Middle frontal gyrus (tissue), 1 donor: Measurements from ENCODE around the gene MT1E.
"Not testable (repeated sequence)": the region's sequence is repeated elsewhere in the genome, so short reads cannot be mapped to it uniquely, and the experiment has no call there.

ENCODE experiments used
- DNase-seq: peaks from one replicate; pipeline ENCODE4 v3.0.0-alpha.2; 2015; ENCODE audit warnings: low spot score; ENCODE audit errors: extremely low spot score

MT1E gene

GRCh38 chr16:56643833-56644232 is 18.3 kb downstream of the MT1E start:
- no peak for DNase-seq

- DNase-seq, result no peak
These were observed 19.7 kb downstream of the MT1E start for GRCh38 chr16:56645311-56645710.

- DNase-seq, result no peak
These were observed 20.3 kb downstream of the MT1E start for GRCh38 chr16:56645838-56646237.

- no peak for DNase-seq
These were observed 22.3 kb downstream of the MT1E start for GRCh38 chr16:56647641-56648431.

GRCh38 chr16:56649271-56649670 is 23.7 kb downstream of the MT1E start:
- DNase-seq, result no peak

GRCh38 chr16:56649820-56650219 is 24.2 kb downstream of the MT1E start:
- no peak for DNase-seq

- DNase-seq, result no peak
These were observed 26.0 kb downstream of the MT1E start, which contains the start of gene MT1B for GRCh38 chr16:56651586-56651985. Gene MT1B (plus strand): TSS chr16:56651886. CDS start chr16:56651954, 68 bp downstream.

- no peak for DNase-seq
These were observed 27.0 kb downstream of the MT1E start for GRCh38 chr16:56652600-56652999.

- DNase-seq, result no peak
These were observed 27.6 kb downstream of the MT1E start for GRCh38 chr16:56653218-56653617.

GRCh38 chr16:56657555-56658326 is 32.2 kb downstream of the MT1E start, which contains the start of gene MT1F:
Gene MT1F (plus strand): TSS chr16:56657959. CDS start chr16:56658059, 100 bp downstream.
- no peak for DNase-seq

- no peak for DNase-seq
These were observed 32.8 kb downstream of the MT1E start for GRCh38 chr16:56658327-56658875.

- no peak for DNase-seq
These were observed 37.1 kb downstream of the MT1E start for GRCh38 chr16:56662357-56663354.

- no peak for DNase-seq
These were observed 38.9 kb downstream of the MT1E start for GRCh38 chr16:56664506-56664905.

GRCh38 chr16:56665286-56666261 is 40.0 kb downstream of the MT1E start:
- not testable (repeated sequence) for DNase-seq

GRCh38 chr16:56667581-56668571 is 42.3 kb downstream of the MT1E start, which contains the start of gene MT1G:
Gene MT1G (minus strand): TSS chr16:56668065. CDS start chr16:56667993, 72 bp downstream.
- no peak for DNase-seq

GRCh38 chr16:56669005-56669839 is 43.6 kb downstream of the MT1E start, which contains the start of gene MT1H:
Gene MT1H (plus strand): TSS chr16:56669814. CDS start chr16:56669885, 71 bp downstream.
- DNase-seq, result no peak
